HL-60 (cell line): ENCODE results near the gene EEF2K.

ENCODE experiments used
- DNase-seq, 2 experiments: peaks; one replicate each; pipeline ENCODE4 v3.0.0-alpha.2; 2010 to 2020; ENCODE audit warnings: low read depth in 1 of 2, low spot score in 1 of 2
- H3K27ac ChIP-seq: fragments of 250-450 bp; sonication (Bioruptor Pico); replicated peaks from 2 replicates; pipeline ENCODE4 v1.5.1; 2020; ENCODE audit warnings: mild to moderate bottlenecking, moderate library complexity
- H3K27me3 ChIP-seq: fragments of 250-450 bp; sonication (Bioruptor Pico); 2 replicates; pipeline ENCODE4 v1.5.1; 2021; ENCODE audit warnings: mild to moderate bottlenecking, moderate library complexity; ENCODE audit not compliant: insufficient read depth, poor library complexity, severe bottlenecking
- H3K4me3 ChIP-seq: replicated peaks from 2 replicates; pipeline ENCODE4 v1.5.1; 2011; ENCODE audit warnings: mild to moderate bottlenecking, control low read depth, low read length; ENCODE audit not compliant: insufficient read depth
- GABPA ChIP-seq: IDR thresholded peaks from 2 replicates; pipeline ENCODE4 v1.6.1; 2012; ENCODE audit warnings: low read depth
- POLR2AphosphoS5 ChIP-seq: IDR thresholded peaks from 2 replicates; pipeline ENCODE4 v1.6.1; 2012; ENCODE audit warnings: low read depth
- REST ChIP-seq: IDR thresholded peaks from 2 replicates; pipeline ENCODE4 v1.6.1; 2012; ENCODE audit warnings: low read depth; ENCODE audit not compliant: insufficient replicate concordance
- SPI1 ChIP-seq: IDR thresholded peaks from 2 replicates; pipeline ENCODE4 v1.6.1; 2012; ENCODE audit warnings: low read depth, mild to moderate bottlenecking, borderline replicate concordance
- TF ChIP-seq, protein P1 (sequence below): IDR thresholded peaks from one replicate; pipeline ENCODE4 v1.5.1; 2011; ENCODE audit warnings: low read length, control low read depth, inconsistent platforms; ENCODE audit not compliant: insufficient read depth

EEF2K gene

DNA sequence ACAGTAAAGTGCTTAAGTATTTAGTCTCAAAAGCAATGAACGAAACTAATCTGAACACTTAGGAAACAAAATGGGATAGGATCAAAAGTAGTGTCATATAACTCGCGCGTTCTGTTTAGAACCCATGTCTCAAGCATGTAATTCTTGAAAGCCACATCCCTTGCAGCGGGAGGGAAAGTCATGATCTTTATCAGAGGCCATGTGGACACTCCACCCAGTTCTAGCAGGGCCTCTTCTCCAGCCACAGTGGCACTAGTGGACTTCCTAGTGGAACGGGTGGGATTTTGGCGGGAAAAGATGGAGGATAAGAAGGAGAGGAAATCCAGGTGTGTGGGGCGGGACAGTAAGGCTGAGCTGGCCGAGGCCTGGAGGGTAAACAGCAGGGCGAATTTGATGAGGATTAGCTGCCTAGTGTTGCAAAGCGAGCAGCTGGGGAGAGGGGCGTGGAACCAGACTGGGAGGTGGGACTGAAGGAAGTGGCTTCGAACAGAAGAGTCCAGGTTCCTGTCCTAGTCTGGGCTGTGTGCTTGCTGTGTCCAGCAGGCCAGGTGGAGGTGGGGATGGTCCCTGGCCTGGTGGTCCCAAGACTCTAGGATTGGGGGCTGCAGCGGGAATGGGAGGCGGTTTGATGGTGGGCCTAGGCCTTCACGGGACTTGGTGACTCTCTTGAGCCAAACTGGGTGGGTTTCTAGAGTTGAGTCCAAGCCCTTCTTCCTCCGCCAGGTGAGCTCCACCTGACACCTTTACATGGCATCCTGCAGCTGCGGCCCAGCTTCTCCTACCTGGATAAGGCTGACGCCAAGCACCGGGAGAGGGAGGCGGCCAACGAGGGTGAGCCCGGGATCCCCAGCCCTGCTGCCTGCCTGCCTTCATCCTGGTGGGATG lies 107.1 kb downstream of the EEF2K start:
- no peak overlapping the region for H3K4me3 ChIP-seq
- no peak overlapping the region for H3K27ac ChIP-seq
- no peaks in the 10 kb centered on the region for H3K27me3 ChIP-seq
- no peak for TF ChIP-seq SPI1
- TF ChIP-seq GABPA, result no peak
- TF ChIP-seq REST, result no peak
- TF ChIP-seq POLR2AphosphoS5, result no peak
- TF ChIP-seq, protein P1, sequence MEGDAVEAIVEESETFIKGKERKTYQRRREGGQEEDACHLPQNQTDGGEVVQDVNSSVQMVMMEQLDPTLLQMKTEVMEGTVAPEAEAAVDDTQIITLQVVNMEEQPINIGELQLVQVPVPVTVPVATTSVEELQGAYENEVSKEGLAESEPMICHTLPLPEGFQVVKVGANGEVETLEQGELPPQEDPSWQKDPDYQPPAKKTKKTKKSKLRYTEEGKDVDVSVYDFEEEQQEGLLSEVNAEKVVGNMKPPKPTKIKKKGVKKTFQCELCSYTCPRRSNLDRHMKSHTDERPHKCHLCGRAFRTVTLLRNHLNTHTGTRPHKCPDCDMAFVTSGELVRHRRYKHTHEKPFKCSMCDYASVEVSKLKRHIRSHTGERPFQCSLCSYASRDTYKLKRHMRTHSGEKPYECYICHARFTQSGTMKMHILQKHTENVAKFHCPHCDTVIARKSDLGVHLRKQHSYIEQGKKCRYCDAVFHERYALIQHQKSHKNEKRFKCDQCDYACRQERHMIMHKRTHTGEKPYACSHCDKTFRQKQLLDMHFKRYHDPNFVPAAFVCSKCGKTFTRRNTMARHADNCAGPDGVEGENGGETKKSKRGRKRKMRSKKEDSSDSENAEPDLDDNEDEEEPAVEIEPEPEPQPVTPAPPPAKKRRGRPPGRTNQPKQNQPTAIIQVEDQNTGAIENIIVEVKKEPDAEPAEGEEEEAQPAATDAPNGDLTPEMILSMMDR, result no peak
- no peak for DNase-seq

- Histone ChIP-seq H3K4me3 (no peak overlapping the region), H3K27ac (no peak overlapping the region), H3K27me3 (no peaks in the 10 kb centered on the region)
- no peak for DNase-seq
- TF ChIP-seq REST (no peak), GABPA (no peak), SPI1 (no peak), POLR2AphosphoS5 (no peak)
- TF ChIP-seq, protein P1, result no peak
Measured at GRCh38 chr16:22313876-22314470, 107.9 kb downstream of the EEF2K start.

- DNase-seq, result no peak
- Histone ChIP-seq H3K27me3 (no peaks in the 10 kb centered on the region), H3K4me3 (no peak overlapping the region), H3K27ac (no peak overlapping the region)
- TF ChIP-seq, protein P1, result no peak
- no peak for TF ChIP-seq REST
- TF ChIP-seq POLR2AphosphoS5, result no peak
- no peak for TF ChIP-seq GABPA
- no peak for TF ChIP-seq SPI1
Measured at GRCh38 chr16:22314661-22315626, 108.9 kb downstream of the EEF2K start.
